Hepatocyte (in vitro differentiated cells): ENCODE measurements around the gene CD86. TPM values are rescaled to one million over a fixed set of nuclear protein-coding genes. Genes with fewer than 3 reads are reported as not detected.

Source experiments
- DNase-seq: peaks from one replicate; pipeline ENCODE4 v3.0.0-alpha.2; 2016; ENCODE audit warnings: low spot score
- H2AFZ ChIP-seq: fragments of 200-600 bp; sonication (generic); 2 replicates; pipeline ENCODE4 v1.6.0; 2016; ENCODE audit warnings: antibody characterized with exemption, mild to moderate bottlenecking
- H3K27ac ChIP-seq: fragments of 200-600 bp; sonication (generic); 2 replicates; pipeline ENCODE4 v1.5.1; 2016; ENCODE audit warnings: mild to moderate bottlenecking
- H3K27me3 ChIP-seq: fragments of 200-600 bp; sonication (generic); 2 replicates; pipeline ENCODE4 v1.6.1; 2016
- H3K36me3 ChIP-seq: fragments of 200-600 bp; sonication (generic); replicated peaks from 2 replicates; pipeline ENCODE4 v1.5.1; 2016; ENCODE audit warnings: low read depth; ENCODE audit not compliant: insufficient read depth
- H3K4me1 ChIP-seq: fragments of 200-600 bp; sonication (generic); 2 replicates; pipeline ENCODE4 v1.5.1; 2016; ENCODE audit warnings: mild to moderate bottlenecking, moderate library complexity; ENCODE audit not compliant: insufficient read depth
- H3K4me2 ChIP-seq: fragments of 200-600 bp; sonication (generic); 2 replicates; pipeline ENCODE4 v1.6.0; 2016
- H3K4me3 ChIP-seq: fragments of 200-600 bp; sonication (generic); 2 replicates; pipeline ENCODE4 v1.5.1; 2016; ENCODE audit warnings: mild to moderate bottlenecking
- H3K79me2 ChIP-seq: fragments of 200-600 bp; sonication (generic); 2 replicates; pipeline ENCODE4 v1.6.0; 2017; ENCODE audit warnings: mild to moderate bottlenecking
- H3K9me2 ChIP-seq: fragments of 200-600 bp; sonication (generic); replicated peaks from 2 replicates; pipeline ENCODE4 v1.6.0; 2017; ENCODE audit warnings: mild to moderate bottlenecking; ENCODE audit not compliant: insufficient read depth
- H3K9me3 ChIP-seq: fragments of 200-600 bp; sonication (generic); 2 replicates; pipeline ENCODE4 v1.5.1; 2016; ENCODE audit warnings: low read depth, mild to moderate bottlenecking
- H4K20me1 ChIP-seq: fragments of 200-600 bp; sonication (generic); 2 replicates; pipeline ENCODE4 v1.6.0; 2016; ENCODE audit warnings: mild to moderate bottlenecking; ENCODE audit not compliant: insufficient read depth, poor library complexity, severe bottlenecking
- EZH2 ChIP-seq: fragments of 200-600 bp; sonication (generic); IDR thresholded peaks from 2 replicates; pipeline ENCODE4 v1.6.1; 2016; ENCODE audit warnings: antibody characterized with exemption, mild to moderate bottlenecking, borderline replicate concordance
- EZH2phosphoT487 ChIP-seq: fragments of 200-600 bp; sonication (generic); IDR thresholded peaks from one replicate; pipeline ENCODE4 v1.6.1; 2018; ENCODE audit warnings: antibody characterized with exemption, mild to moderate bottlenecking, low read depth, moderate library complexity; ENCODE audit not compliant: unreplicated experiment, severe bottlenecking
- whole genome bisulfite sequencing: methylation state at CpG from one replicate; pipeline ENCODE4 v1.1.6; 2016; ENCODE audit warnings: low lambda C conversion rate; ENCODE audit errors: missing lambda C conversion rate; 5-methylcytosine and 5-hydroxymethylcytosine counted together
- polyA plus RNA-seq: library from polyadenylated mRNA; unstranded; fragments of >200 nt; fragmentation: Nextera tagmentation; extraction: Ambion mirVana; gene quantifications from 2 replicates; pipeline ENCODE4 v1.2.1, GENCODE V29; 2016
- total RNA-seq: library from RNA; depleted of rRNA; stranded (reverse); fragments of >200 nt; gene quantifications from 2 replicates; pipeline ENCODE4 v1.2.3, GENCODE V29; 2014
- TF ChIP-seq, protein P1 (sequence below): fragments of 200-600 bp; sonication (generic); IDR thresholded peaks from 2 replicates; pipeline ENCODE4 v1.5.1; 2016; ENCODE audit warnings: antibody characterized with exemption, mild to moderate bottlenecking; ENCODE audit not compliant: poor library complexity

CD86 gene
- total and polyA plus RNA-seq, 2 experiments from 2014 or later, result 0.13 TPM; not detected in 1

DNA sequence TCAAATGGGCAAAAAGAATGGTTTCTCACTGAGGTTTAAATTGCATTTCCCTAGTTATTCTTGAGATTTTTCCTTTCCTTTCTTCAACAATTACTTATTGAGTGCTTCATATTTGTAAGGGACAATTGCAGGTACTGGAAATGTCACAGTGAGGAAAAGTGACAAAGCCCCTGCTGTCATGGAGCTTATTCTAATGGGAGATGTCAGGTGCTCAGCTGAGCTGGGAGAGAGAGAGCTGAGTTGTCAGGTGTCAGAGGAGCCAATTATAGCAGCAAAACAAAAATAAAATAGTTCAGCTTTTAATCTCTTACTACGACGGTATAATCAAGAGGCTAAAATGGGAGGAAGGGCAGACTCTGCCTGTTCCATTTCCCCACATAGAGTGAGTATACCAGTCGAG lies 42.0 kb downstream of the CD86 start:
- Histone ChIP-seq H3K4me3 (no peak overlapping the region), H3K36me3 (no peaks in the 10 kb centered on the region), H3K27ac (no peak overlapping the region), H3K9me3 (no peaks in the 10 kb centered on the region), H3K4me2 (no peak overlapping the region), H2AFZ (no peak overlapping the region), H3K79me2 (no peaks in the 10 kb centered on the region), H3K27me3 (no peaks in the 10 kb centered on the region), H3K9me2 (no peaks in the 10 kb centered on the region), H4K20me1 (no peaks in the 10 kb centered on the region), H3K4me1 (no peaks in the 10 kb centered on the region)
- DNase-seq, result no peak
- WGBS, result 64% methylated on average over 3 of the region's 3 CpGs
- TF ChIP-seq EZH2phosphoT487 (no peak), EZH2 (no peak)
- TF ChIP-seq, protein P1, sequence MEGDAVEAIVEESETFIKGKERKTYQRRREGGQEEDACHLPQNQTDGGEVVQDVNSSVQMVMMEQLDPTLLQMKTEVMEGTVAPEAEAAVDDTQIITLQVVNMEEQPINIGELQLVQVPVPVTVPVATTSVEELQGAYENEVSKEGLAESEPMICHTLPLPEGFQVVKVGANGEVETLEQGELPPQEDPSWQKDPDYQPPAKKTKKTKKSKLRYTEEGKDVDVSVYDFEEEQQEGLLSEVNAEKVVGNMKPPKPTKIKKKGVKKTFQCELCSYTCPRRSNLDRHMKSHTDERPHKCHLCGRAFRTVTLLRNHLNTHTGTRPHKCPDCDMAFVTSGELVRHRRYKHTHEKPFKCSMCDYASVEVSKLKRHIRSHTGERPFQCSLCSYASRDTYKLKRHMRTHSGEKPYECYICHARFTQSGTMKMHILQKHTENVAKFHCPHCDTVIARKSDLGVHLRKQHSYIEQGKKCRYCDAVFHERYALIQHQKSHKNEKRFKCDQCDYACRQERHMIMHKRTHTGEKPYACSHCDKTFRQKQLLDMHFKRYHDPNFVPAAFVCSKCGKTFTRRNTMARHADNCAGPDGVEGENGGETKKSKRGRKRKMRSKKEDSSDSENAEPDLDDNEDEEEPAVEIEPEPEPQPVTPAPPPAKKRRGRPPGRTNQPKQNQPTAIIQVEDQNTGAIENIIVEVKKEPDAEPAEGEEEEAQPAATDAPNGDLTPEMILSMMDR, result no peak

DNA sequence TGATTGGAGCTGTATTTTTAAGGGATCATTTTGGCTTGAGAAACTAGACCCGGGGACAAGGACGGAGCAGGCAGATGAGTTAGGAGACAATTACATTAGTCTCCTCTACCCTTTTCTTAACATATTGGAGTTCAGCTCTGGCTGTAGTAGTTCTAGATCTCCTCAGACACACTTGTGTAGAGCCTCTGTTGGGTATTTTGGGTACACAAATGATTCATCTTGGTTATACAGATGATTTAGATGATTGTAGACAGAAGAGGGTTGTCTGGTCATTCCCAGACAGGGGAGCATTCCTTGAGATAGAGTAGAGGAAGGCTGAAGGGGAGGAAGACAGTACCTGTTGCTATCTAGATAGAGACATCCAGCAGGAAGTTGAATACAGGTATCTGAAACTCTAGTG lies 43.4 kb downstream of the CD86 start:
- TF ChIP-seq EZH2phosphoT487 (no peak), EZH2 (no peak)
- TF ChIP-seq, protein P1, result no peak
- Histone ChIP-seq H2AFZ (no peak overlapping the region), H3K27me3 (no peaks in the 10 kb centered on the region), H3K79me2 (no peaks in the 10 kb centered on the region), H3K9me2 (no peaks in the 10 kb centered on the region), H3K4me1 (no peaks in the 10 kb centered on the region), H3K27ac (no peak overlapping the region), H4K20me1 (no peaks in the 10 kb centered on the region), H3K36me3 (no peaks in the 10 kb centered on the region), H3K9me3 (no peaks in the 10 kb centered on the region), H3K4me2 (no peak overlapping the region), H3K4me3 (no peak overlapping the region)
- no peak for DNase-seq
- 87% methylated on average over 2 of the region's 2 CpGs for WGBS

- H3K27ac ChIP-seq, result no peak overlapping the region
- H3K27me3 ChIP-seq, result no peaks in the 10 kb centered on the region
- no peaks in the 10 kb centered on the region for H3K9me2 ChIP-seq
- no peaks in the 10 kb centered on the region for H3K36me3 ChIP-seq
- H2AFZ ChIP-seq, result no peak overlapping the region
- no peaks in the 10 kb centered on the region for H3K79me2 ChIP-seq
- no peak for TF ChIP-seq EZH2
- TF ChIP-seq EZH2phosphoT487, result no peak
- TF ChIP-seq, protein P1, result no peak
- 66% methylated on average over 2 of the region's 2 CpGs for WGBS
- no peak for DNase-seq
- H4K20me1 ChIP-seq, result no peaks in the 10 kb centered on the region
- no peaks in the 10 kb centered on the region for H3K4me1 ChIP-seq
- H3K9me3 ChIP-seq, result no peaks in the 10 kb centered on the region
- H3K4me3 ChIP-seq, result no peak overlapping the region
- H3K4me2 ChIP-seq, result no peak overlapping the region
These were observed 44.1 kb downstream of the CD86 start for GRCh38 chr3:122099255-122099654.

DNA sequence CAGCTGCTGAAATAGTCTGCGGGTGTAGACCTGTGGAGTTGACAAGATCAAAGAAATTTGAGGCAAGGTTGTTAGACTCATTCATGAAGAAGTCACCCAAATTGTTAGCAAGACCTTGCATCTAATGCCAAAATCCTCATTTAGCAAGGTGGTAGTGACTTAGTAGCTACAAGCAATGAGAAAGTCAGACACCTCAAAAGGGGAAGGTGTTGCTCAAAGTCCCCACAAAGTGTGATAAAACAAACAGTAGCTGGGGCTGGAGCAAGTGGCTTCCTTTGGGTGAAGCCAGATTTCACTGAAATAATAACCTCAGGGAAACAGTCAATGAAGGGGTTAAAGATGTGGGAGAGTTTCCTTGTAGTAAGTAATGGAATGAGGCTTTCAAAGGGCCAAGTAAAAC lies 44.9 kb downstream of the CD86 start:
- no peak for DNase-seq
- Histone ChIP-seq H3K9me2 (no peaks in the 10 kb centered on the region), H3K4me2 (no peak overlapping the region), H3K36me3 (no peaks in the 10 kb centered on the region), H3K4me3 (no peak overlapping the region), H4K20me1 (no peaks in the 10 kb centered on the region), H3K9me3 (no peaks in the 10 kb centered on the region), H2AFZ (no peak overlapping the region), H3K27ac (no peak overlapping the region), H3K27me3 (no peaks in the 10 kb centered on the region), H3K79me2 (no peaks in the 10 kb centered on the region), H3K4me1 (no peaks in the 10 kb centered on the region)
- 95% methylated on average over 1 of the region's 1 CpG for WGBS
- TF ChIP-seq EZH2 (no peak), EZH2phosphoT487 (no peak)
- TF ChIP-seq, protein P1, result no peak
